Measurements from ENCODE around the gene STK10. TPM values are rescaled to one million over a fixed set of nuclear protein-coding genes. Genes with fewer than 3 reads are reported as not detected.

Gene STK10
- total and polyA plus RNA-seq, 2 of the 8 experiments (the other 6 are each of a cell fraction or from before 2014, with no cell fraction given), result 10.5 to 21.4 TPM

- H4K91ac ChIP-seq (replicated peaks; ENCODE audit: insufficient read length, low read length), result no peak overlapping the region
- H3K27me3 ChIP-seq (replicated peaks in 1 of 4; ENCODE audit: control insufficient read depth in 3 of 4, extremely low read depth in 1 of 4, insufficient read depth in 3 of 4, low read length in 3 of 4), result no peaks in the 10 kb centered on the region
- no peak overlapping the region for H3K4me2 ChIP-seq (ENCODE audit: insufficient read depth in 1 of 2, low read depth in 2 of 2, low read length in 2 of 2)
- no peak for DNase-seq (ENCODE audit: low read depth in 1 of 2, low spot score in 2 of 2)
- no peak for FAIRE-seq
- H2BK20ac ChIP-seq (ENCODE audit: low read length), result no peak overlapping the region
- H3K79me2 ChIP-seq (ENCODE audit: control insufficient read depth in 1 of 2, insufficient read depth in 2 of 2, low read length in 2 of 2), result peaks cover 30 to 98% of the 10 kb centered on the region in 2 experiments
- H3K23me2 ChIP-seq (ENCODE audit: low read depth, low read length), result no peaks in the 10 kb centered on the region; the same call in 1 of the 2 replicates
- H2AK5ac ChIP-seq (ENCODE audit: low read depth, low read length), result no peak overlapping the region
- no peak overlapping the region for H3K4ac ChIP-seq (replicated peaks; ENCODE audit: insufficient read length, low read depth, low read length)
- no peak overlapping the region for H2BK15ac ChIP-seq (ENCODE audit: low read length)
- 69% methylated on average over 2 of the region's 3 CpGs; no CpG with 5 or more reads in 1 of the 2 experiments for whole genome bisulfite sequencing, 2 experiments (ENCODE audit: extremely low coverage in 1 of 2, insufficient coverage in 1 of 2, insufficient read length in 1 of 2, insufficient replicate concordance in 2 of 2, low coverage in 1 of 2, low lambda C conversion rate in 2 of 2, missing lambda C conversion rate in 1 of 2)
- H3K27ac ChIP-seq (ENCODE audit: low read depth, low read length), result no peak overlapping the region
- H3K9me3 ChIP-seq (ENCODE audit: insufficient read depth in 2 of 2, low read depth in 1 of 2, low read length in 1 of 2), result no peaks in the 10 kb centered on the region
- H3K56ac ChIP-seq (replicated peaks; ENCODE audit: insufficient read length, low read depth, low read length), result no peak overlapping the region
- no peak overlapping the region for H2AFZ ChIP-seq (ENCODE audit: low read length)
- CTCF ChIA-PET (ENCODE audit: partially characterized antibody), result interaction anchor here (1.2 to 1.7 kb wide), 3 partner anchors 19 to 86 kb away, joined by 3 to 5 read pairs (median 4); no protein-coding TSS in a partner anchor
- no peak overlapping the region for H3K18ac ChIP-seq (ENCODE audit: extremely low read depth, low read length)
- H3K4me3 ChIP-seq (ENCODE audit: extremely low read depth in 1 of 4, insufficient read depth in 2 of 4, low read depth in 3 of 4, low read length in 4 of 4), result no peak overlapping the region
- no peak overlapping the region for H2BK12ac ChIP-seq (ENCODE audit: low read depth, low read length)
- H2BK5ac ChIP-seq (ENCODE audit: low read depth, low read length), result no peak overlapping the region
- H3K23ac ChIP-seq (ENCODE audit: insufficient read length), result no peak overlapping the region
- H4K8ac ChIP-seq (ENCODE audit: extremely low read depth, insufficient read depth, low read length), result no peak overlapping the region
- H3K14ac ChIP-seq (ENCODE audit: insufficient read length), result no peak overlapping the region
- H3K79me1 ChIP-seq (ENCODE audit: low read depth, low read length), result peaks cover 2% of the 10 kb centered on the region
- no peak overlapping the region for H2BK120ac ChIP-seq (replicated peaks; ENCODE audit: low read depth, low read length)
- POLR2A ChIA-PET (ENCODE audit: partially characterized antibody), result interaction anchor here (2.2 kb wide), 1 partner anchor 15 kb away, joined by 16 read pairs; the partner anchor contains the start of gene FBXW11
- TF ChIP-seq ZNF274 (IDR thresholded peaks at IDR 0.05; ENCODE audit: borderline replicate concordance, extremely low read depth, low read length) (no peak), SP2 (IDR thresholded peaks at IDR 0.05; ENCODE audit: low read length) (no peak), SUZ12 (IDR thresholded peaks at IDR 0.05; ENCODE audit: low read length) (no peak)
- peaks cover 0 to 27% (median 4%) of the 10 kb centered on the region in 4 experiments; a peak in 2 of 8 replicates for H3K36me3 ChIP-seq (ENCODE audit: control insufficient read depth in 2 of 4, insufficient read depth in 4 of 4, low read length in 3 of 4)
- H3K4me1 ChIP-seq (replicated peaks in 1 of 4; ENCODE audit: control insufficient read depth in 3 of 4, insufficient read depth in 4 of 4, low read length in 3 of 4), result peaks cover 2 to 10% (median 7%) of the 10 kb centered on the region in 4 experiments; a peak in 4 of 7 replicates
- peaks cover 12 to 22% of the 10 kb centered on the region in 2 experiments for H4K20me1 ChIP-seq (replicated peaks in 1 of 2; ENCODE audit: control insufficient read depth in 1 of 2, insufficient read depth in 2 of 2, low read length in 2 of 2)
- H3K9ac ChIP-seq (replicated peaks in 1 of 4; ENCODE audit: extremely low read depth in 1 of 4, low read depth in 3 of 4, low read length in 3 of 4), result no peak overlapping the region
- no peak overlapping the region for H4K5ac ChIP-seq (ENCODE audit: insufficient read length, low read depth, low read length)
Observed at GRCh38 chr5:171992305-171992704, 195.7 kb downstream of the STK10 start.

Other genes with a start within 250 kb of the STK10 start
- 75.6 and 77.2 TPM in 2 replicates for gene FBXW11, start 181.6 kb downstream of the STK10 start, total RNA-seq (2021; fragmentation: NEBNext Ultra II Directional; extraction: Animal tissue kit (Norgen Biotek cat#: 25700))
- 41.1 and 45.0 TPM in 2 replicates for gene FBXW11, start 181.6 kb downstream of the STK10 start, polyA plus RNA-seq (2011; rRNA removed)
- not detected in 2 replicates for gene EFCAB9, start 5.9 kb upstream of the STK10 start, total RNA-seq (2021; fragmentation: NEBNext Ultra II Directional; extraction: Animal tissue kit (Norgen Biotek cat#: 25700))
- not detected in 2 replicates for gene EFCAB9, start 5.9 kb upstream of the STK10 start, polyA plus RNA-seq (2011; rRNA removed)
- gene UBTD2, start 95.5 kb upstream of the STK10 start, total RNA-seq (2021; fragmentation: NEBNext Ultra II Directional; extraction: Animal tissue kit (Norgen Biotek cat#: 25700)), result 38.4 and 39.2 TPM in 2 replicates
- 9.4 and 14.5 TPM in 2 replicates for gene UBTD2, start 95.5 kb upstream of the STK10 start, polyA plus RNA-seq (2011; rRNA removed)

Data from H1 (cell line).